Osteocyte (in vitro differentiated cells): ENCODE results near the gene BRINP1. TPM values are rescaled to one million over a fixed set of nuclear protein-coding genes. Genes with fewer than 3 reads are reported as not detected.

Experiments
- DNase-seq: peaks from one replicate; pipeline ENCODE4 v3.0.0; 2021; ENCODE audit warnings: mixed read lengths; ENCODE audit not compliant: unreplicated experiment; ENCODE audit errors: extremely low spot score
- H3K27ac Mint-ChIP-seq: one replicate; pipeline ENCODE4 v1.8.0; 2021; ENCODE audit warnings: mild to moderate bottlenecking, mixed read lengths; ENCODE audit not compliant: unreplicated experiment
- H3K27me3 Mint-ChIP-seq: one replicate; pipeline ENCODE4 v1.8.0; 2021; ENCODE audit warnings: mixed read lengths; ENCODE audit not compliant: unreplicated experiment
- H3K36me3 Mint-ChIP-seq: one replicate; pipeline ENCODE4 v1.8.0; 2021; ENCODE audit warnings: mixed read lengths; ENCODE audit not compliant: unreplicated experiment
- H3K4me1 Mint-ChIP-seq: one replicate; pipeline ENCODE4 v1.8.0; 2021; ENCODE audit warnings: mixed read lengths; ENCODE audit not compliant: unreplicated experiment
- H3K4me3 Mint-ChIP-seq: one replicate; pipeline ENCODE4 v1.8.0; 2021; ENCODE audit warnings: mild to moderate bottlenecking, moderate library complexity, mixed read lengths; ENCODE audit not compliant: unreplicated experiment
- H3K9me3 Mint-ChIP-seq: one replicate; pipeline ENCODE4 v1.8.0; 2021; ENCODE audit warnings: mixed read lengths; ENCODE audit not compliant: unreplicated experiment
- total RNA-seq: library from RNA; stranded (reverse); gene quantifications from 2 replicates; pipeline ENCODE4 v1.2.1, GENCODE V29; 2021
- TF ChIP-seq, protein P1 (sequence below): fragments of 200-600 bp; sonication (generic); IDR thresholded peaks from 2 replicates; pipeline ENCODE4 v1.5.0; 2021; ENCODE audit warnings: antibody characterized with exemption, mild to moderate bottlenecking, moderate library complexity

The BRINP1 gene
- total RNA-seq, 1 donor from 2014 or later: 0.16 TPM

DNA sequence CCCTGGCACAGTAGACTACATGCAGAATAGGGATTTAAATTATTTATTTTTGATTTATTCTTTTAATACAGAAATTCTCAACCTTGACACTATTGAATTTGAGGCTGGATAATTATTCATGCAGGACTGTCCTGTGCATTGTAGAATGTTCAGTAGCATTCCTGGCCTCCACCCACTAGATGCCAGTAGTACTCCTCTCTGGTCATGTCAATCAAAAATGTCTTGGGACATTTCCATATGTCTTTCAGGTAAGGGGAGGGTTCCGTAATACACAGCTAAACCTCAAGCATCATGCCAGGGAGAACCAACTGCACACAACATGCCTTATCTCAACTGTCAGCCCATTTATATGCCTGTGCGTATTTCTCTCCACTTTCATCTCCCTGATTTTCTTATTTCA lies 231.8 kb downstream of the BRINP1 start:
- Mint-ChIP-seq H3K4me3 (no peak overlapping the region), H3K27ac (no peak overlapping the region), H3K27me3 (no peaks in the 10 kb centered on the region), H3K36me3 (no peaks in the 10 kb centered on the region), H3K4me1 (no peaks in the 10 kb centered on the region), H3K9me3 (peaks cover 15% of the 10 kb centered on the region)
- no peak for DNase-seq
- TF ChIP-seq, protein P1, sequence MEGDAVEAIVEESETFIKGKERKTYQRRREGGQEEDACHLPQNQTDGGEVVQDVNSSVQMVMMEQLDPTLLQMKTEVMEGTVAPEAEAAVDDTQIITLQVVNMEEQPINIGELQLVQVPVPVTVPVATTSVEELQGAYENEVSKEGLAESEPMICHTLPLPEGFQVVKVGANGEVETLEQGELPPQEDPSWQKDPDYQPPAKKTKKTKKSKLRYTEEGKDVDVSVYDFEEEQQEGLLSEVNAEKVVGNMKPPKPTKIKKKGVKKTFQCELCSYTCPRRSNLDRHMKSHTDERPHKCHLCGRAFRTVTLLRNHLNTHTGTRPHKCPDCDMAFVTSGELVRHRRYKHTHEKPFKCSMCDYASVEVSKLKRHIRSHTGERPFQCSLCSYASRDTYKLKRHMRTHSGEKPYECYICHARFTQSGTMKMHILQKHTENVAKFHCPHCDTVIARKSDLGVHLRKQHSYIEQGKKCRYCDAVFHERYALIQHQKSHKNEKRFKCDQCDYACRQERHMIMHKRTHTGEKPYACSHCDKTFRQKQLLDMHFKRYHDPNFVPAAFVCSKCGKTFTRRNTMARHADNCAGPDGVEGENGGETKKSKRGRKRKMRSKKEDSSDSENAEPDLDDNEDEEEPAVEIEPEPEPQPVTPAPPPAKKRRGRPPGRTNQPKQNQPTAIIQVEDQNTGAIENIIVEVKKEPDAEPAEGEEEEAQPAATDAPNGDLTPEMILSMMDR: no peak

DNA sequence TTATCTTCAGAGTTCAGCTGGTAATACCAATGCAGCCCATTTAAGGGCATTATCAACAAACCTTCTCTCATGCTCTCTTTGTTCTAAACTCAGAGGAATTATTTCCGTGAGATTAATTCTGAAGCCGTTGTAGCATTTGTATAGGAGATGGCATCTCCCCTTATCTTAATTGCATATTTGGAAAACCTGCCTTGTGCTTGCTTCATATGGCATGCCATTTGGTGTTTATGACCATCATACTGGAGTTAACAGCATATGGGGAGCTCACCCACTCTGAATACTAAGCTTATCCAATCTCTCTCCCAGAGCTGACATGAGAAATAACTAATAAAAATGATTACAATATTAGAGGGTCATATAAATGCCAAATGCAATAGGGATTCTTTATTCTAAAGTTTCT lies 243.2 kb downstream of the BRINP1 start:
- no peaks in the 10 kb centered on the region for H3K27me3 Mint-ChIP-seq
- peaks cover 4% of the 10 kb centered on the region for H3K9me3 Mint-ChIP-seq
- TF ChIP-seq, protein P1: no peak
- no peaks in the 10 kb centered on the region for H3K36me3 Mint-ChIP-seq
- no peaks in the 10 kb centered on the region for H3K4me1 Mint-ChIP-seq
- no peak overlapping the region for H3K27ac Mint-ChIP-seq
- DNase-seq: no peak
- no peak overlapping the region for H3K4me3 Mint-ChIP-seq

DNA sequence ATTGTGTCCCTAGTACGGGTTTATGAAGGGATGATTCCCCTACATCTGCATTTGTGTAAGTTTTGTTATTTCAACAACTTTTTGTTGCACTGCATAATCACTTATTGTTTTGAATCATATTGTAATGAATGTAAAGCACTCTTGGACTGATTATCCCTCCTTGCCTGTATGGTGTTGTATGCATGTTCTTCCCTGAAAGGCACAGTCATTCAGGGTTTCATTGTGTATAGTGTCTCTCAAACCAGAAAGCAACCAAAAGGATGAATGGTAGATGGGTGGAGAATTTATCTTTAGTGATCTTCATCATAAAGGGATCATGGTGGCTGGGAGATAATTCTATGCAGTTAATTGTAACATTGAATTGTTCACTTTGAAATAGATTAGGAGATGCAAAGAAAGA lies 247.3 kb downstream of the BRINP1 start:
- H3K27me3 Mint-ChIP-seq: no peaks in the 10 kb centered on the region
- H3K36me3 Mint-ChIP-seq: no peaks in the 10 kb centered on the region
- TF ChIP-seq, protein P1: no peak
- H3K9me3 Mint-ChIP-seq: no peaks in the 10 kb centered on the region
- H3K4me1 Mint-ChIP-seq: no peaks in the 10 kb centered on the region
- H3K27ac Mint-ChIP-seq: no peak overlapping the region
- DNase-seq: no peak
- H3K4me3 Mint-ChIP-seq: no peak overlapping the region

DNA sequence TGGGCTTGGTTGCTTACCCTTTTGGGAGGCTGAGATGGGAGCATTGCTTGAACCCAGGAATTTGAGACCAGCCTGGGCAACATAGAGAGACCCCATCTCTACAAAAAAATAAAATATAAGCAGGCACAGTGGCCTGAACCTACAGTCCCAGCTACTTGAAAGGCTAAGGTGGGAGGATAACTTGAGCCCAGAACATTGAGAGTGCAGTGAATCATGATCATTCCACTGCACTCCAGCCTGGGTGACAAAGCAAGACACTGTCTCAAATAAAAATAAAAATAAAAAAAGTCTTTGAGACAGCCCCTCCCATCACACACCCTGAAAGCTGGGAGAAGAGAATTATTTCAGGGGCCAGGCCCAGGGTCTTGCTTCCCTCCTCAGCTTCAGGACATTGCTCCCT lies 251.8 kb downstream of the BRINP1 start:
- H3K27ac Mint-ChIP-seq: no peak overlapping the region
- no peak overlapping the region for H3K4me3 Mint-ChIP-seq
- H3K4me1 Mint-ChIP-seq: no peaks in the 10 kb centered on the region
- TF ChIP-seq, protein P1: no peak
- H3K27me3 Mint-ChIP-seq: no peaks in the 10 kb centered on the region
- no peaks in the 10 kb centered on the region for H3K36me3 Mint-ChIP-seq
- H3K9me3 Mint-ChIP-seq: no peaks in the 10 kb centered on the region
- no peak for DNase-seq
